HG03064 (cell line): ENCODE data around the gene PDPK1.

Experiments used
- ATAC-seq: cut with Tn5 transposase; IDR thresholded peaks from one replicate; pipeline ENCODE4 v1.9.1; 2021; ENCODE audit warnings: low read depth; ENCODE audit not compliant: unreplicated experiment

Gene PDPK1

GRCh38 chr16:2537451-2538379 lies at the start of gene PDPK1:
PDPK1 (plus strand) TSS chr16:2538021; CDS start chr16:2538113, 92 bp downstream.
- ATAC-seq, result peak; percentile 64

DNA sequence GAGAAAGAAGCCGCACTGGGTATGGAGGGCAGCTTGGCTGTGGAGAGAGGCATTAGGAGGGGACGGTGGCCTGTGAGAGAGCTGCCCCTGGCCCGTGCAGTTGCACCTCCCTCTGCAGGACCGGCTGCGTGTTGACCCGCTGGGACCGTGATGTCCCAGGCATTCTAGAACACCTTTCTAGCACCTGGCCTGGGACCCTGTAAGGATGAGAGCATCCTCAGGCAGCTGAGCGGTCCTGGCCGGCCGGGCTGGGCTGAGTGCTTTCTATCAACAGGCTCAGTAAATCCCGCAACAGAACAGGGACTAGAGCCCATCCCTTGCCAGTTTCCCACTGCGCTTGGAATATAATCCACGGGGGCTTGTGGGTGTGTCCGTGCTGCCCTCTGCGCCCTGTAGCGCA lies 48.2 kb upstream of the PDPK1 start:
- no peak for ATAC-seq

GRCh38 chr16:2490190-2491105 lies 47.4 kb upstream of the PDPK1 start:
- ATAC-seq, result no peak

DNA sequence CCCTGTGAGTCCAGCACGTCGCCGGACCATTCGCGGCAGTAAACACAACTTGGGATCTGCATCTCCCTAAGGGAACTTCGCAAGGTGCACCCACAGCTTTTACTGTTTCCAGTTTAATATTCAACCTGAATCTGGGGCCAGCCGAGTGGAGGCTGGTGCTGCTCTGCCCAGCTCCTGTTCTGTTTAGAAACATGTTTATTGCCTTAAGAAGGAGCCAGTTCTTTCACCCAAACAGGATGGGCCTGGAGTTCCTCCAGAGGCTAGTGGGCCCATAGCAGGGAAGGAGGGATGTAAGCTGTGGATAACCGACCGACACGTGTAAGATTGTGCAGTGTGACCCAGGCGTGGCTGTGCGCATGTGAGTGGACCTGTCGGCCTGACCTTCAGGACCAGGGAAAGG lies 45.5 kb upstream of the PDPK1 start:
- no peak for ATAC-seq

DNA sequence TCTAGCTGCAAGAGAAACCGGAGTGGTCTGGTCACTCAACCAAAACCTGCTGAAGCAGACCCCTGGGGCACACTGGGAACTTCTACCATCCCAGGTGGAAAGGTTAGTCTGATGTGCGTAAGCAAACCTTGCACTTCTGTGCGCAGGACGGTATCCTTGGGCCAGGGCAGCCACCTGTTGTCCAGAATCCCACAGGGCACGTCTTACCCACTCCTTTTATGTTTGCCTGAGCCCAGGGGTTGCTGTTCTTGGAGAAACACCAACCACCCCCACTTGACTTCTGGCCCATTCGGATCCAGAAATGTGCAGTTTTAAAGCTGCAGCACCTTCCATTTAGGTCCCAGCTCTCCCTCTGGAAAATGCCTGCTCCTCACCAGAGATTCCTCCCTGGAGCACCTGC lies 44.2 kb upstream of the PDPK1 start:
- ATAC-seq, result no peak

DNA sequence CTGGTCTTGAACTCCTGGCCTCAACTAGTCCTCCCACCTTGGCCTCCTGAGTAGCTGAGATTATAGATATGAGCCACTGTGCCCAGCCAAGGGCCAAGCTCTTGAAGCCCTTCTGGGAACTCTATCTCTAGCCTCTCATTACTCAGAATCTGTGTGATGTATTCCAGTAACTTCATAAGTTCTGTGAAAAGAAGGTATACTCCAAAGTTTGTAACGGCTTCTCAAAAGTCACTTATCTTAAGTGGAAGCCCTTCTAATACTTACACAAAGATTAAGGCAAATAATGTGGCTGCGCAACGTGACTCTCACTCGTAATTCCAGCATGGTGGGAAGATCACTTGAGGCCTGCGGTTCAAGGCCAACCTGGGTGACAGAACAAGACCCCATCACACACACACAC lies 43.2 kb upstream of the PDPK1 start:
- no peak for ATAC-seq

GRCh38 chr16:2495041-2495440 lies 42.8 kb upstream of the PDPK1 start:
- ATAC-seq, result no peak

DNA sequence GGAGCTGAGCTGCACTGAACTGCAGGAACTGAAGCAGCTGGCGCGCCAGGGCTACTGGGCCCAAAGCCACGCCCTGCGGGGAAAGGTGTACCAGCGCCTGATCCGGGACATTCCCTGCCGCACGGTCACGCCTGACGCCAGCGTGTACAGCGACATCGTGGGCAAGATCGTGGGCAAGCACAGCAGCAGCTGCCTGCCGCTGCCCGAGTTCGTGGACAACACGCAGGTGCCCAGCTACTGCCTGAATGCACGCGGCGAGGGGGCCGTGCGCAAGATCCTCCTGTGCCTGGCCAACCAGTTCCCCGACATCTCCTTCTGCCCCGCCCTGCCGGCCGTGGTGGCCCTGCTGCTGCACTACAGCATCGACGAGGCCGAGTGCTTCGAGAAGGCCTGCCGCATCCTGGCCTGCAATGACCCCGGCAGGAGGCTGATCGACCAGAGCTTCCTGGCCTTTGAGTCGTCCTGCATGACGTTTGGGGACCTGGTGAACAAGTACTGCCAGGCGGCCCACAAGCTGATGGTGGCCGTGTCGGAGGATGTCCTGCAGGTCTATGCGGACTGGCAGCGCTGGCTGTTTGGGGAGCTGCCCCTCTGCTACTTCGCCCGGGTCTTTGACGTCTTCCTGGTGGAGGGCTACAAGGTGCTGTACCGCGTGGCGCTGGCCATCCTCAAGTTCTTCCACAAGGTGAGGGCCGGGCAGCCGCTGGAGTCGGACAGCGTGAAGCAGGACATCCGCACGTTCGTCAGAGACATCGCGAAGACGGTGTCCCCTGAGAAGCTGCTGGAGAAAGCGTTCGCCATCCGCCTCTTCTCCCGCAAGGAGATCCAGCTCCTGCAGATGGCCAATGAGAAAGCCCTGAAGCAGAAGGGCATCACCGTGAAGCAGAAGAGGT lies 41.4 kb upstream of the PDPK1 start:
- no peak for ATAC-seq

GRCh38 chr16:2497116-2497630 lies 40.6 kb upstream of the PDPK1 start:
- ATAC-seq, result no peak

GRCh38 chr16:2497695-2498484 lies 39.9 kb upstream of the PDPK1 start:
- no peak for ATAC-seq

GRCh38 chr16:2498531-2499253 lies 39.1 kb upstream of the PDPK1 start:
- no peak for ATAC-seq

- no peak for ATAC-seq
Measured at GRCh38 chr16:2499454-2499853, 38.4 kb upstream of the PDPK1 start.

DNA sequence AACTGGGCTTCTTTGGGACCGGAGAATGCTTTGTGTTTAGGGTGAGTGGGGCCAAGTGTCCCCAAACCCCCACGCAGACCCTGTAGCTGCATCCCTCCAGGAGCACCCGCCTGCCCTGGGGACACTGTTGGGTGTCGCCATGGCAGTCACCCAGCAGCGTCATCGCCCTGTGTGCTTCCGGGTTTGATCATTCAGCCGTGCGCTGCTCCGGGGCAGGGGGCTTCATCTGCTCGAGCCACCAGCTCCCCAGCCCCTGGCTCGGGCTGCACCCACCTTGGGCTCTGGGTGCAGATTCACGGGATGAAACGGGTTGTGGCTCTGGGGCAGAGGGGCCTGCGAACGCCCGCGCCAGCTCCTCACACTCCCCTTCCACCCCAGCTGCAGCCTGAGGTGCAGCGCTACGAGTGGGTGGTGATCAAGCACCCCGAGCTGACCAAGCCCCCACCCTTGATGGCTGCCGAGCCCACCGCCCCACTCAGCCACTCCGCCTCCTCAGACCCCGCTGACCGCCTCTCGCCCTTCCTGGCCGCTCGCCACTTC lies 37.9 kb upstream of the PDPK1 start:
- ATAC-seq, result no peak

DNA sequence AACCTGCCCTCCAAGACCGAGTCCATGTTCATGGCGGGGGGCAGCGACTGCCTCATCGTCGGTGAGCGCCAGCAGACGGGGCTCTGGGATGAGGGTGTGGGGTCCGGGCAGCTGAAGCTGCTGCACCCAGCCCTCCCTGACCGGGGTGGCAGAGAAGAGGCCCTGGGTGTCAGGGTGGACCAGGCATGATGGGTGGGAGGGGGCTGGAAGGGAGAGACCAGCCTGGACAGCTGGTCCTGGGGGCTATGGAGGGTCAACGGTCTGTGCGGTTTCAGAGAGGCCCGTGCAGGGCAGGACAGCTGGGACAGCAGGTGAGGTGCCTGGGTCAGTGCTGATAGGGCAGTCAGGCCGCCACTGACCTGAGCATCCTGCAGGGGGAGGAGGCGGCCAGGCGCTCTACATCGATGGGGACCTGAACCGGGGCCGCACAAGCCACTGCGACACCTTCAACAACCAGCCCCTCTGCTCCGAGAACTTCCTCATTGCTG lies 37.3 kb upstream of the PDPK1 start:
- ATAC-seq, result no peak

GRCh38 chr16:2500918-2501750 lies 36.7 kb upstream of the PDPK1 start:
- ATAC-seq, result no peak

GRCh38 chr16:2501946-2502895 lies 35.6 kb upstream of the PDPK1 start:
- no peak for ATAC-seq
